ENCODE data around the gene SLC9A9. TPM values are rescaled to one million over a fixed set of nuclear protein-coding genes. Genes with fewer than 3 reads are reported as not detected.

The SLC9A9 gene
- polyA plus RNA-seq, 1 of the 3 experiments (the other 2 are of a cell fraction), result 0.05 TPM

DNA sequence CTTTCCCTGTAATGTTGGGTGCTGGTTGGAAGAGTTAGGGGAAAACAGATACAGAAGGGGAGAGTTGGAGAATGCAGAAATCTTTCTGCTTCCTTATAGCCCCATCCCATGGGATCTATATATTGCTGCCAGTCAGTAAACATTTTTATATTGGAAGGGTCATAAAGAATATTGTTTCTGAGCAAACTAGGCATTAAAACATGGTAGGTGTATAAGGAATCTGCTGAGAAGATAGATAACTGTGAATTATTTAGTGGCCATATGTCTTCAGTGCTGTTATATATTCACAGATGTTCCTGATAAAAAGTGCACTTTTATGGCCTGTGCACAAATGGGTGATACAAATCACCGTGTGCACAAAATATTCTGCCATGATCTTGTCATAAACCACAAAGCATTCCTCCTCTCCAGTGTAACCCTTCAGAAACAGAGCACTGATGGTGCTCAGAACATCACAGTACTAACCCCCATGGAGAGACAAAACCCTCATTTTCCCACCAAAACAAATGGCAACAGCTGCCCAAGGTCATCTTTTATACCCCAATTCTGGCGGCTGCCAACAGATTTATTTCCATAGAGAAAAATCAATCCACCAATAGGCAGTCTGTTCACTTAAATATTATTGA is 269.3 kb downstream of the SLC9A9 start (continued):
- TF ChIP-seq RCOR1 (IDR thresholded peaks at IDR 0.05; ENCODE audit: low read length) (no peak), TAF1 (IDR thresholded peaks at IDR 0.05; ENCODE audit: borderline replicate concordance, low read depth, low read length) (no peak)

DNA sequence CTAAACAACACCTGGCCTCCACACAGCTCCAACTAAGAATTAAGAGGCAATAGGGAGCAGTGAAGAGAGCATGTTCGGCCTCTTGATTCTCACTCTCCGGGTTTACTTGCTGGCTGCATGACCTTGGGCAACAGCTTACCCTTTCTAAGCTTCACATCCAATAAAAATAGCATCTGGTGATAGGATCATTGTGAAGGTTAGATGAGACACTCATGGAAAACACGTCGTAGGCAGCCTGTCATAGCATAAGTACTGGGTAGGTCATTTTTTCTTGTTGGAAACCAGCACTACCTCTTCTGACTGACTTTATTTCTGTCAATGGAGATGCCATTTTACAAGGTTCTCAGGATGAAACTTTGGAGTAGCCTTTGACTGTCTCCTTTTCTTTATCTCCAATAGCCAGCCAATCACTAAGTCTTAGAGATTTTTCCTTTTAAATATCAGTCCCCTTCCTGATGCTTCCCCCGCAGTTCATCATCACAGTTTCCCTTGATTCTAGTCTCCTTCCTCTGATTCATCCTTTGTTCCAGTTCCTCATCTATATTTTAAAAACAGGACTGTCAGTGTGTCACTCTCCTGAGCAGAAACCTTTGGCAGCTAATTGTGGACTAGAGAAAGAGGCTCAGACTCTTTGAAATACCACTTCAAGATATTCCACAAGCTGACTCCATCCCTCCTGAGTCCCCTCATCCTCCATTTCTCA is 271.5 kb downstream of the SLC9A9 start:
- DNase-seq, result no peak
- H2AFZ ChIP-seq (ENCODE audit: low read depth), result no peak overlapping the region
- H3K27me3 ChIP-seq (ENCODE audit: insufficient read depth), result peaks cover 5% of the 10 kb centered on the region; the same call in 1 of the 2 replicates
- no peaks in the 10 kb centered on the region for H3K4me1 ChIP-seq (ENCODE audit: control insufficient read depth in 1 of 2, insufficient read depth in 2 of 2, low read depth in 1 of 2, low read length in 1 of 2)
- H3K79me2 ChIP-seq (ENCODE audit: insufficient read depth), result no peaks in the 10 kb centered on the region
- H3K9me2 ChIP-seq, result no peaks in the 10 kb centered on the region
- no peaks in the 10 kb centered on the region for H3K36me3 ChIP-seq (replicated peaks in 1 of 2; ENCODE audit: control insufficient read depth in 1 of 2, insufficient read depth in 2 of 2, low read length in 1 of 2)
- 8% methylated on average over 5 of the region's 5 CpGs for WGBS (ENCODE audit: low lambda C conversion rate)
- no peak overlapping the region for H3K4me2 ChIP-seq
- H3K9ac ChIP-seq, result no peak overlapping the region
- H3F3A ChIP-seq (replicated peaks; ENCODE audit: insufficient read depth), result no peaks in the 10 kb centered on the region
- no peak overlapping the region for H3K4me3 ChIP-seq (ENCODE audit: low read depth in 2 of 2, low read length in 1 of 2)
- no peaks in the 10 kb centered on the region for H3K9me3 ChIP-seq
- CTCF ChIA-PET, result no interaction called here
- TF ChIP-seq EZH2phosphoT487 (IDR thresholded peaks at IDR 0.05; ENCODE audit: borderline replicate concordance, low read depth) (no peak), TEAD4 (IDR thresholded peaks at IDR 0.05; ENCODE audit: borderline replicate concordance, insufficient read depth) (no peak), MXI1 (IDR thresholded peaks at IDR 0.05; ENCODE audit: low read depth, low read length) (no peak), GATA2 (CRISPR knock-in tag; IDR thresholded peaks at IDR 0.05) (no peak), SMC3 (IDR thresholded peaks at IDR 0.05; ENCODE audit: low read depth, low read length) (no peak), EP300 (IDR thresholded peaks at IDR 0.05; ENCODE audit: borderline replicate concordance in 1 of 2, low read depth in 1 of 2, low read length in 1 of 2) (no peak), USF1 (IDR thresholded peaks at IDR 0.05; ENCODE audit: borderline replicate concordance, low read depth) (no peak), YY1 (IDR thresholded peaks at IDR 0.05; ENCODE audit: low read depth) (no peak), FOSL2 (IDR thresholded peaks at IDR 0.05; ENCODE audit: borderline replicate concordance, low read depth) (no peak), FOXM1 (IDR thresholded peaks at IDR 0.05; ENCODE audit: low read depth) (no peak), RAD21 (IDR thresholded peaks at IDR 0.05; ENCODE audit: low read length) (no peak)
- TF ChIP-seq, protein P1, sequence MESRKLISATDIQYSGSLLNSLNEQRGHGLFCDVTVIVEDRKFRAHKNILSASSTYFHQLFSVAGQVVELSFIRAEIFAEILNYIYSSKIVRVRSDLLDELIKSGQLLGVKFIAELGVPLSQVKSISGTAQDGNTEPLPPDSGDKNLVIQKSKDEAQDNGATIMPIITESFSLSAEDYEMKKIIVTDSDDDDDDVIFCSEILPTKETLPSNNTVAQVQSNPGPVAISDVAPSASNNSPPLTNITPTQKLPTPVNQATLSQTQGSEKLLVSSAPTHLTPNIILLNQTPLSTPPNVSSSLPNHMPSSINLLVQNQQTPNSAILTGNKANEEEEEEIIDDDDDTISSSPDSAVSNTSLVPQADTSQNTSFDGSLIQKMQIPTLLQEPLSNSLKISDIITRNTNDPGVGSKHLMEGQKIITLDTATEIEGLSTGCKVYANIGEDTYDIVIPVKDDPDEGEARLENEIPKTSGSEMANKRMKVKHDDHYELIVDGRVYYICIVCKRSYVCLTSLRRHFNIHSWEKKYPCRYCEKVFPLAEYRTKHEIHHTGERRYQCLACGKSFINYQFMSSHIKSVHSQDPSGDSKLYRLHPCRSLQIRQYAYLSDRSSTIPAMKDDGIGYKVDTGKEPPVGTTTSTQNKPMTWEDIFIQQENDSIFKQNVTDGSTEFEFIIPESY (IDR thresholded peaks at IDR 0.05; ENCODE audit: borderline replicate concordance, low read depth), result no peak
- TF ChIP-seq, protein P2, sequence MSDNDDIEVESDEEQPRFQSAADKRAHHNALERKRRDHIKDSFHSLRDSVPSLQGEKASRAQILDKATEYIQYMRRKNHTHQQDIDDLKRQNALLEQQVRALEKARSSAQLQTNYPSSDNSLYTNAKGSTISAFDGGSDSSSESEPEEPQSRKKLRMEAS (IDR thresholded peaks at IDR 0.05; ENCODE audit: low read depth), result no peak
- no peaks in the 10 kb centered on the region for H4K20me1 ChIP-seq (ENCODE audit: insufficient read depth)
- H3K27ac ChIP-seq (ENCODE audit: low read depth in 2 of 2, low read length in 1 of 2), result no peak overlapping the region
- POLR2A ChIA-PET, result no interaction called here

Data from SK-N-SH (cell line).